Omental fat pad (tissue), 4 donors: ENCODE results near the gene PLXNB2. TPM values are rescaled to one million over a fixed set of nuclear protein-coding genes. Genes with fewer than 3 reads are reported as not detected.

ENCODE experiments used
- ATAC-seq: fragments of 150-250 bp; one replicate; pipeline ENCODE4 v1.9.1; 2016; ENCODE audit warnings: mild to moderate bottlenecking, moderate library complexity; ENCODE audit not compliant: low FRiP score
- DNase-seq: peaks from one replicate; pipeline ENCODE4 v3.0.0-alpha.2; 2019; ENCODE audit warnings: low spot score
- CTCF ChIP-seq, 3 donors: fragments of 450-650 bp; IDR thresholded peaks; one replicate each; pipeline ENCODE4 v1.5.1; 2016 to 2017; ENCODE audit warnings: antibody characterized with exemption in 3 of 3, mild to moderate bottlenecking in 3 of 3, moderate library complexity in 2 of 3
- total RNA-seq, 4 donors: library from RNA; depleted of rRNA; stranded (reverse); fragments of >200 nt; gene quantifications; one replicate each; pipeline ENCODE4 v1.1.0, GENCODE V29; 2016

Gene PLXNB2
- total RNA-seq, 4 donors from 2014 or later = 91.4 to 130 (median 115) TPM

- DNase-seq (no peak), ATAC-seq (peak; percentile 27)
- no peak for TF ChIP-seq CTCF (IDR thresholded peaks at IDR 0.05)
These were observed 45.6 kb downstream of the PLXNB2 start, which contains the start of gene MAPK12 for GRCh38 chr22:50261615-50262459. MAPK12 (minus strand) TSS chr22:50261683; CDS start chr22:50261509, 174 bp downstream.

GRCh38 chr22:50260801-50261614, 46.4 kb downstream of the PLXNB2 start:
- ATAC-seq (peak; percentile 25), DNase-seq (no peak)
- TF ChIP-seq CTCF (IDR thresholded peaks at IDR 0.05) = no peak

- ATAC-seq = no peak
- no peak for TF ChIP-seq CTCF (IDR thresholded peaks at IDR 0.05)
- no peak for DNase-seq
These were observed 47.0 kb downstream of the PLXNB2 start for GRCh38 chr22:50260434-50260800.

GRCh38 chr22:50259302-50259701, 48.1 kb downstream of the PLXNB2 start:
- no peak for ATAC-seq
- DNase-seq = no peak
- TF ChIP-seq CTCF (IDR thresholded peaks at IDR 0.05) = no peak

GRCh38 chr22:50258361-50259292, 48.8 kb downstream of the PLXNB2 start:
- ATAC-seq (no peak), DNase-seq (no peak)
- TF ChIP-seq CTCF (IDR thresholded peaks at IDR 0.05) = no peak
